Urothelium cell line (cell line): ENCODE measurements around the gene TUBGCP4.

ENCODE experiments used
- DNase-seq: peaks from one replicate; pipeline ENCODE4 v3.0.0; 2011; ENCODE audit warnings: low spot score, mixed read lengths
- FAIRE-seq: peaks from 2 replicates; lab custom pipeline; 2011; peaks lifted over from hg19 to GRCh38; lab: Jason Lieb, UNC

TUBGCP4 gene

DNA sequence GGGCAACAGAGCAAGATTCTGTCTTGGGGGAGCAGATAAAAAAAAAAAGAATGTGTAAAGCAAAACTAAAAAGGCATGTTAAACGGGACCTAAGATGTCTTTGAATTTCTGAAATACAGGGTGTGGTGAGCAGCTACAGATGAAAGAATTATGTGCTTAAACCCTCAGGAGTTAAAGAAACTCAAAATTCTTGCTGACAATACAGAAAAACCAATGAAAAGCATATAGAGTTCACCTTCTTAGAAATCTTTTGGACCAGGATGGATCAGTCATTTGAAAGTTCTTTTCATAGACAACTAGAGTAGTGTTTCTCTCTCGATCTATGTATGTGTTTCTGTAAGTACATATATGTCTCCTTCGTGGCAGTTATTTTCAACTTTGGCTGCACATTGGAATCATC lies 31.4 kb downstream of the TUBGCP4 start:
- no peak for DNase-seq
- FAIRE-seq, result no peak

DNA sequence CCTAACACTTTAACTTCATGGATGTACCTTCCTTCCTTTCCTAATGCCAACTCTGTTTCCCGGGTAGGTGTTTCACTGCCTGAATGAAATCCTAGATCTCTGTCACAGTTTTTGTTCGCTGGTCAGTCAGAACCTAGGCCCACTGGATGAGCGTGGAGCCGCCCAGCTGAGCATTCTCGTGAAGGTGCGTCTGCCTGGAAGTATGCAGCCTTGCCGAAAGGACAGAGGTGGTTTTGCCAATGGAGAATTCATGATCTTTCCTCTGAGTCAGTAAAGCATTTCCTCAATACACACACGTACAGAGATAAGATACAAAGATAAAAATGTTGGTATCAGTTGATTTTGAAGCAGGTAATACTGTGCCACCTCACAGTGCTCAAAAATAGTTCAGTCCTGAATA lies 32.7 kb downstream of the TUBGCP4 start:
- DNase-seq, result no peak
- no peak for FAIRE-seq

- no peak for FAIRE-seq
- DNase-seq, result no peak
Observed at GRCh38 chr15:43404130-43404529, 33.2 kb downstream of the TUBGCP4 start.

GRCh38 chr15:43406189-43406588 lies 35.3 kb downstream of the TUBGCP4 start:
- no peak for FAIRE-seq
- DNase-seq, result no peak

DNA sequence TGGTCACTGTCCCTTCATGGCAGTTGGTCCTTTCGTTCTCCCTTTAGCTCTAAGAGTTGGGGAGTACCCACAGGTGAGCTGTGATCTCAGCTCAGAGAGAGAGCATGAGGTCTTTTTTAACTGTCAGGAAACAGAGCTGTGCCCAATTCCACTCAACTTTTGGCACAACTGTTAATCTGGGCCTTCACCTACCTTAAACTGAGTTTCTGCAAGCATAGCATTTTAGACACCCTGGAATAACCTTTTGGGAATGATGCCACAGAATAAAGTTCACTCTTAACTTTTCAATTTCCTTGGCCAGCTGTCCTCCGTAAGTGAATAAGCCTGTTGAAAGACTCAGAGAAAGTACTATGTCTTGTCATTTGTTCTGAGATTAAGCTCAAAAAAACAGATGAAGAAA lies 35.9 kb downstream of the TUBGCP4 start:
- no peak for DNase-seq
- no peak for FAIRE-seq

GRCh38 chr15:43408789-43409188 lies 37.9 kb downstream of the TUBGCP4 start:
- DNase-seq (no peak), FAIRE-seq (no peak)

DNA sequence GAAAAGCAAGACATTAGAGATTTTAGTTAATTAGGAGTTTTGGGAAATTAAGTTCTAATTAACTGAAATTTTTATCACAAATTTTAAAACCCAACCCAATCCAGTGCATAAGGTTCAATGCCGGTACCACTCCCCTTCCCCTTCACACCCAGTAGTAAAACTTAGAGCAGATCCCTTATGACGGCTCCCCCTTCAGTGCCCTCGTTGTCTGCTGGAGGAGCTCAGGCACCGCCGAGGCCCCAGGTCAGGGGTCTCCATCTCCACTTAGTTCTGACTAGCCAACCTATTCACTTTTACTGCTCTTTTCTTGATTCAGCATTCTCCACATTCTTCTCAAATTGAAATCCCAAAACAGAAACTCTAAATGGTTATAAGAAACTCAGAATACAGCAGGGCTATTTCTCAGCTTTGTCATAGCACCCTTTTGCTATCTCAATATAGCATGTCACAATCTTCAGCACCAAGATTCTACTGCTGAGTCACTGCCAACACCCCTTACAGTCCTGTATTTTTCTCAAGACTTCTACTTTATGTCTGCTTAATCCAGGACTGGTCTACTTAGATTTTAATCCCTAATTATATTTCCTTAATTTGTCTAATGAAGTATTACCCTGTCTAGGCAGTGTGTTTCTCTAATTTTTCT lies 39.8 kb downstream of the TUBGCP4 start:
- FAIRE-seq (no peak), DNase-seq (no peak)

DNA sequence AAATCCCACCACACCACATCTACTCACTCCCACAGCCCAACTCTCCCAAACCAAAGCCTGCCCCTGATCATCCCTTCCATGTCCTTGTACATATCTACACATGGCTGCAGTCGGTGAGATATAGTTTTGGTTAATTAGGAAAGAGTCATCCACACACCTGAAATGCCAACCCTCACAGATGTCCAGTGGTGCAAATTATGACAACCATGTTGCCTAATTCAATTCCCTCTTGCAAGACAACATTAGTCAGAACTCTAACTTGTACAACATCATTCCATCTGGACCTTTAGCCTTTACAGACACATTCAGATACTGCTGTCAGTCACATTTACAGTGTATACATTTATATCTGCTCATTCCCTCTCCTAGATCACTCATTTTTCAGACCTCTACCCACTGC lies 41.2 kb downstream of the TUBGCP4 start:
- FAIRE-seq, result no peak
- no peak for DNase-seq

- no peak for DNase-seq
- no peak for FAIRE-seq
Observed at GRCh38 chr15:43414196-43414595, 43.3 kb downstream of the TUBGCP4 start.

GRCh38 chr15:43420435-43420834 lies 49.5 kb downstream of the TUBGCP4 start:
- FAIRE-seq, result no peak
- no peak for DNase-seq

- FAIRE-seq, result no peak
- no peak for DNase-seq
Observed at GRCh38 chr15:43420876-43421275, 50.0 kb downstream of the TUBGCP4 start.

GRCh38 chr15:43423793-43424192 lies 52.9 kb downstream of the TUBGCP4 start:
- DNase-seq, result peak; percentile 10
- no peak for FAIRE-seq

- DNase-seq (no peak), FAIRE-seq (no peak)
Observed at GRCh38 chr15:43429687-43430086, 58.8 kb downstream of the TUBGCP4 start.

GRCh38 chr15:43433165-43433564 lies 62.3 kb downstream of the TUBGCP4 start:
- DNase-seq, result no peak
- no peak for FAIRE-seq

GRCh38 chr15:43433661-43434303 lies 62.9 kb downstream of the TUBGCP4 start:
- DNase-seq (no peak), FAIRE-seq (no peak)

- DNase-seq (no peak), FAIRE-seq (no peak)
Observed at GRCh38 chr15:43434446-43434845, 63.5 kb downstream of the TUBGCP4 start.

DNA sequence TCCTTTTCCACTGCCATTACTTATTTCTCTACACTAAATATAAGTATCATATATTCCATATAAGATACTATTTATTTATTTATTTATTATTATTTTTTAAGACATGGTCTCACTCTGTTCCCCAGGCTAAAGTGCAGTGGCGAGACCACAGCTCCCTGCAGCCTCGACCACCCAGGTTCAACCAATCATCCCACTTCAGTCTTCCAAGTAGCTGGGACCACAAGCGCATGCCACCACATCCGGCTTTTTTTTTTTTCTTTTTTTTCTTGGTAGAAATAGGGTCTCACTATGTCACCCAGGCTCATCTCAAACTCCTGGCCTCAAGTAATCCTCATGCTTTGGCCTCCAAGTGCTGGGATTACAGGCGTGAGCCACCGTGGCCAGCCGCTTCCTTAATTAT lies 65.5 kb downstream of the TUBGCP4 start:
- DNase-seq (no peak), FAIRE-seq (no peak)

GRCh38 chr15:43439268-43439667 lies 68.4 kb downstream of the TUBGCP4 start:
- DNase-seq, result no peak
- no peak for FAIRE-seq

- peak; percentile 65 for FAIRE-seq
- DNase-seq, result peak; percentile 85
Observed at GRCh38 chr15:43440721-43441281, 69.9 kb downstream of the TUBGCP4 start.

DNA sequence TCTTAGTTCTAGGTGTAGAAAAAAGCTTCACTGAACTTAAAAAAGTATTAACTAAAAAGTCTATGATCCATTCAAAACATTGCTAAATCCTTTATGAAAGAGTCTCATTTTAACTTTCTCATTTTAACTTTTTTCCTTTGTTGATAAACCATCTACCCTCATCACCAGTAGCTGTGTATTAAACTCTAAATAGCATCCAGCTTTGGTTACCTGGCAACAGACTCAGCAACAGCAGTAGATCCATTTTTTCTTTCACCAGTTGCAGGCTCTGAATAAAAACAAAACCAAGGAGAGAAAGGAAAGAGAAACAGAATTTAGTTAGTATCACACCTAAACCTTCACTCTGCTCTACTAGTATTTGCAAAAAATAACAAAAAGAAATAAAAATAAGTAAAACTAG lies 70.4 kb downstream of the TUBGCP4 start:
- no peak for FAIRE-seq
- DNase-seq, result peak; percentile 24

DNA sequence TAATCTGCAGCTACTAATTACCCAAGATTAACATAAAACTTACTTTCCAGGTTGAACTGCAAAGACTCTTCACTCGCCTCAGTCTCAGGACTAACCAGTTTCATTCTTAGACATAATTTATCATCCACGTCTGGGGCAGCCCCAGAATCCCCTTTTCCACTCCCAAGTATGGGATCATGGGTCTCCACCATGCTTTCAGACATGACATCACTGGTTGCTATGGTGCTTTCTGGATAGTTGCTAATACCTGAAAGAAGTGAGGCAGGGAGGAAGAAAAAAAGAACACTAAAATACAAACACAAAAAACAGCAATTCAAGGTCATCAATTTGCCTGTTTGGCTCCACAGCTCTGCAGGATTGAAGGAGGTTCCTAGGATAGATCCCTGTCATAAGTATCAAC lies 75.4 kb downstream of the TUBGCP4 start:
- no peak for DNase-seq
- no peak for FAIRE-seq

- FAIRE-seq (no peak), DNase-seq (no peak)
Observed at GRCh38 chr15:43449981-43450380, 79.1 kb downstream of the TUBGCP4 start.
